ENCODE results near the gene ADGRG3.

The ADGRG3 gene

DNA sequence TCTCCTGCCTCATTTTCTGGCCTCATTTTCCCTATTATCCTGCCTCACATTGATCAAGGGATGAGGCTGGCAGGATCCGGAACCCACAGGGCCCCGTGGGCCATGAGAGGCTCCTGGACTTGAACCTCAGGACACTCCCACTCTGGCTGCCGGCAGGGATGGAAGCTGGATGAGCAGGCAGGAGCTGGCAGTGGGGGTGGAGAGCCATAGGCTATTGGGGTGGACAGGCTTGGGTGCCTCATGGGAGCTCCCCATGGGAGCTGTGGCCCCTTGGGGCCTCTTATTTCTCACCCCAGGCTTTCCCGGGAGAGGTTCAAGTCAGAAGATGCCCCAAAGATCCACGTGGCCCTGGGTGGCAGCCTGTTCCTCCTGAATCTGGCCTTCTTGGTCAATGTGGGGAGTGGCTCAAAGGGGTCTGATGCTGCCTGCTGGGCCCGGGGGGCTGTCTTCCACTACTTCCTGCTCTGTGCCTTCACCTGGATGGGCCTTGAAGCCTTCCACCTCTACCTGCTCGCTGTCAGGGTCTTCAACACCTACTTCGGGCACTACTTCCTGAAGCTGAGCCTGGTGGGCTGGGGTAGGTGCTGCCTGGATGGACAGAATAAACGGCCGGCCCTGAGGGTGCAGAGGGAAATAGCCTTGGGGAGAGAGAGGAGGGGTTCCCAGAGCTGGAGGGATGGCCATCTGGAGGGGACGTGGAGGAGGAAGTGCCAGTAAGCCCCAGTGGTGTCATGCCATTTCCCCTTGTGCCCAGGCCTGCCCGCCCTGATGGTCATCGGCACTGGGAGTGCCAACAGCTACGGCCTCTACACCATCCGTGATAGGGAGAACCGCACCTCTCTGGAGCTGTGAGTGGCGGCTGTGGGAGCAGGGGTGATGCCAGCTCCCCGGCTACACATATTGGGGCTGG lies 15.8 kb downstream of the ADGRG3 start:
- ATAC-seq = no peak
- no peak for TF ChIP-seq ISL1 (CRISPR knock-in tag; IDR thresholded peaks at IDR 0.05)
- TF ChIP-seq RARB (CRISPR knock-in tag; IDR thresholded peaks at IDR 0.05) = no peak
- TF ChIP-seq, protein P1, sequence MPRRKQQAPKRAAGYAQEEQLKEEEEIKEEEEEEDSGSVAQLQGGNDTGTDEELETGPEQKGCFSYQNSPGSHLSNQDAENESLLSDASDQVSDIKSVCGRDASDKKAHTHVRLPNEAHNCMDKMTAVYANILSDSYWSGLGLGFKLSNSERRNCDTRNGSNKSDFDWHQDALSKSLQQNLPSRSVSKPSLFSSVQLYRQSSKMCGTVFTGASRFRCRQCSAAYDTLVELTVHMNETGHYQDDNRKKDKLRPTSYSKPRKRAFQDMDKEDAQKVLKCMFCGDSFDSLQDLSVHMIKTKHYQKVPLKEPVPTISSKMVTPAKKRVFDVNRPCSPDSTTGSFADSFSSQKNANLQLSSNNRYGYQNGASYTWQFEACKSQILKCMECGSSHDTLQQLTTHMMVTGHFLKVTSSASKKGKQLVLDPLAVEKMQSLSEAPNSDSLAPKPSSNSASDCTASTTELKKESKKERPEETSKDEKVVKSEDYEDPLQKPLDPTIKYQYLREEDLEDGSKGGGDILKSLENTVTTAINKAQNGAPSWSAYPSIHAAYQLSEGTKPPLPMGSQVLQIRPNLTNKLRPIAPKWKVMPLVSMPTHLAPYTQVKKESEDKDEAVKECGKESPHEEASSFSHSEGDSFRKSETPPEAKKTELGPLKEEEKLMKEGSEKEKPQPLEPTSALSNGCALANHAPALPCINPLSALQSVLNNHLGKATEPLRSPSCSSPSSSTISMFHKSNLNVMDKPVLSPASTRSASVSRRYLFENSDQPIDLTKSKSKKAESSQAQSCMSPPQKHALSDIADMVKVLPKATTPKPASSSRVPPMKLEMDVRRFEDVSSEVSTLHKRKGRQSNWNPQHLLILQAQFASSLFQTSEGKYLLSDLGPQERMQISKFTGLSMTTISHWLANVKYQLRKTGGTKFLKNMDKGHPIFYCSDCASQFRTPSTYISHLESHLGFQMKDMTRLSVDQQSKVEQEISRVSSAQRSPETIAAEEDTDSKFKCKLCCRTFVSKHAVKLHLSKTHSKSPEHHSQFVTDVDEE (CRISPR knock-in tag; IDR thresholded peaks at IDR 0.05) = no peak
- no peak for TF ChIP-seq ZFP3 (CRISPR knock-in tag; IDR thresholded peaks at IDR 0.05)
- TF ChIP-seq TCF4 (CRISPR knock-in tag; IDR thresholded peaks at IDR 0.05; ENCODE audit: borderline replicate concordance) = no peak
- TF ChIP-seq ARNTL (CRISPR knock-in tag; IDR thresholded peaks at IDR 0.05; ENCODE audit: borderline replicate concordance, low read depth) = no peak
- no peak for TF ChIP-seq ZFP30 (CRISPR knock-in tag; IDR thresholded peaks at IDR 0.05)
- TF ChIP-seq ZNF70 (CRISPR knock-in tag; IDR thresholded peaks at IDR 0.05) = no peak
- TF ChIP-seq, protein P2, sequence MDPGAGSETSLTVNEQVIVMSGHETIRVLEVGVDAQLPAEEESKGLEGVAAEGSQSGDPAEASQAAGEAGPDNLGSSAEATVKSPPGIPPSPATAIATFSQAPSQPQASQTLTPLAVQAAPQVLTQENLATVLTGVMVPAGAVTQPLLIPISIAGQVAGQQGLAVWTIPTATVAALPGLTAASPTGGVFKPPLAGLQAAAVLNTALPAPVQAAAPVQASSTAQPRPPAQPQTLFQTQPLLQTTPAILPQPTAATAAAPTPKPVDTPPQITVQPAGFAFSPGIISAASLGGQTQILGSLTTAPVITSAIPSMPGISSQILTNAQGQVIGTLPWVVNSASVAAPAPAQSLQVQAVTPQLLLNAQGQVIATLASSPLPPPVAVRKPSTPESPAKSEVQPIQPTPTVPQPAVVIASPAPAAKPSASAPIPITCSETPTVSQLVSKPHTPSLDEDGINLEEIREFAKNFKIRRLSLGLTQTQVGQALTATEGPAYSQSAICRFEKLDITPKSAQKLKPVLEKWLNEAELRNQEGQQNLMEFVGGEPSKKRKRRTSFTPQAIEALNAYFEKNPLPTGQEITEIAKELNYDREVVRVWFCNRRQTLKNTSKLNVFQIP (CRISPR knock-in tag; IDR thresholded peaks at IDR 0.05; ENCODE audit: borderline replicate concordance, low read depth) = no peak
- no peak for TF ChIP-seq BACH2 (CRISPR knock-in tag; IDR thresholded peaks at IDR 0.05; ENCODE audit: borderline replicate concordance)
- TF ChIP-seq ZC3H10 (CRISPR knock-in tag; IDR thresholded peaks at IDR 0.05) = no peak
- no peak for TF ChIP-seq OSR1 (CRISPR knock-in tag; IDR thresholded peaks at IDR 0.05)
- TF ChIP-seq ZNF565 (CRISPR knock-in tag; conservative IDR thresholded peaks at IDR 0.05; ENCODE audit: low read depth) = no peak
- no peak for TF ChIP-seq TOX (CRISPR knock-in tag; IDR thresholded peaks at IDR 0.05; ENCODE audit: borderline replicate concordance)
- TF ChIP-seq PPARA (CRISPR knock-in tag; IDR thresholded peaks at IDR 0.05; ENCODE audit: borderline replicate concordance) = no peak
- TF ChIP-seq, protein P3, sequence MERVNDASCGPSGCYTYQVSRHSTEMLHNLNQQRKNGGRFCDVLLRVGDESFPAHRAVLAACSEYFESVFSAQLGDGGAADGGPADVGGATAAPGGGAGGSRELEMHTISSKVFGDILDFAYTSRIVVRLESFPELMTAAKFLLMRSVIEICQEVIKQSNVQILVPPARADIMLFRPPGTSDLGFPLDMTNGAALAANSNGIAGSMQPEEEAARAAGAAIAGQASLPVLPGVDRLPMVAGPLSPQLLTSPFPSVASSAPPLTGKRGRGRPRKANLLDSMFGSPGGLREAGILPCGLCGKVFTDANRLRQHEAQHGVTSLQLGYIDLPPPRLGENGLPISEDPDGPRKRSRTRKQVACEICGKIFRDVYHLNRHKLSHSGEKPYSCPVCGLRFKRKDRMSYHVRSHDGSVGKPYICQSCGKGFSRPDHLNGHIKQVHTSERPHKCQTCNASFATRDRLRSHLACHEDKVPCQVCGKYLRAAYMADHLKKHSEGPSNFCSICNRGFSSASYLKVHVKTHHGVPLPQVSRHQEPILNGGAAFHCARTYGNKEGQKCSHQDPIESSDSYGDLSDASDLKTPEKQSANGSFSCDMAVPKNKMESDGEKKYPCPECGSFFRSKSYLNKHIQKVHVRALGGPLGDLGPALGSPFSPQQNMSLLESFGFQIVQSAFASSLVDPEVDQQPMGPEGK (CRISPR knock-in tag; IDR thresholded peaks at IDR 0.05; ENCODE audit: borderline replicate concordance) = no peak
- TF ChIP-seq GLIS3 (CRISPR knock-in tag; IDR thresholded peaks at IDR 0.05) = no peak
- TF ChIP-seq CSDC2 (CRISPR knock-in tag; IDR thresholded peaks at IDR 0.05) = no peak
- no peak for TF ChIP-seq ZNF8 (CRISPR knock-in tag; IDR thresholded peaks at IDR 0.05)
- TF ChIP-seq, protein P4, sequence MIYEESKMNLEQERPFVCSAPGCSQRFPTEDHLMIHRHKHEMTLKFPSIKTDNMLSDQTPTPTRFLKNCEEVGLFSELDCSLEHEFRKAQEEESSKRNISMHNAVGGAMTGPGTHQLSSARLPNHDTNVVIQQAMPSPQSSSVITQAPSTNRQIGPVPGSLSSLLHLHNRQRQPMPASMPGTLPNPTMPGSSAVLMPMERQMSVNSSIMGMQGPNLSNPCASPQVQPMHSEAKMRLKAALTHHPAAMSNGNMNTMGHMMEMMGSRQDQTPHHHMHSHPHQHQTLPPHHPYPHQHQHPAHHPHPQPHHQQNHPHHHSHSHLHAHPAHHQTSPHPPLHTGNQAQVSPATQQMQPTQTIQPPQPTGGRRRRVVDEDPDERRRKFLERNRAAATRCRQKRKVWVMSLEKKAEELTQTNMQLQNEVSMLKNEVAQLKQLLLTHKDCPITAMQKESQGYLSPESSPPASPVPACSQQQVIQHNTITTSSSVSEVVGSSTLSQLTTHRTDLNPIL (CRISPR knock-in tag; IDR thresholded peaks at IDR 0.05; ENCODE audit: low read depth) = no peak

DNA sequence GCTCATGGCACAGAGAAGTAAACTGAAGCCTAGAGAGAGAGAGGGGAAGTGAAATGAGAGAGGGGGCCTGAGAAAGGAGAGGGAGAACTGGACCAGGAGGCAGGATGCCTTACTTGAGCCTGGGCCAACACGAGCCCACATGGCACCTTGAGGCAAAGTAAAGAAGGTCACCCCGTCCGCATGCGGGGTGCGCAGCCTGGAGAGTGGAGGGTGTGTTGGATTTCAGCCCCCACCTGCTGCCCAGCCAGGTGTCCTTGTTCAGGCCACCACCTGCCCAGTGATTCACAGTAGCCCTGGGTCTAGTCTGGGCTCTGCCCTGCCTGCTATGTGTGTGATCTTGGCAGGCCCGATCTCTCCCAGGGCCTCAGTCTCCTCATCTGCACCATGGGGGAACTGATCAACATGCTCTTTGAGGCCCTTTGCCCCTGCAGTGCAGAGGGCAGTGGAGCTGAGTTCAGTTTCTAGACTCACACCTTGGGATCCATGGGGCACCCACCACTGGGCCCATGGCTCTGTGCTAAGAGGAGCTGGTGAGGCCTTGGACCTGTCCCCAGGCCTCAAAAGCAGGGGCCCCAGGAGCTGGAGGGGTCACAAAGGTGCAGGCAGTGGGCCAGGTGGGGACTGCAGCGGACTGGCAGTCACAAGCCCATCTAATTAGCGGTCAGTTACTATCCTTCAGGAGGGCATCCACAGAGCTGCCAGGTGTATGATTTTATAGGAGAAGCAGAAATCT lies 16.7 kb downstream of the ADGRG3 start:
- ATAC-seq = no peak
- TF ChIP-seq ZFP30 (CRISPR knock-in tag; IDR thresholded peaks at IDR 0.05) = no peak
- no peak for TF ChIP-seq PPARA (CRISPR knock-in tag; IDR thresholded peaks at IDR 0.05; ENCODE audit: borderline replicate concordance)
- no peak for TF ChIP-seq ZNF565 (CRISPR knock-in tag; conservative IDR thresholded peaks at IDR 0.05; ENCODE audit: low read depth)
- no peak for TF ChIP-seq GLIS3 (CRISPR knock-in tag; IDR thresholded peaks at IDR 0.05)
- TF ChIP-seq ISL1 (CRISPR knock-in tag; IDR thresholded peaks at IDR 0.05) = no peak
- no peak for TF ChIP-seq TOX (CRISPR knock-in tag; IDR thresholded peaks at IDR 0.05; ENCODE audit: borderline replicate concordance)
- TF ChIP-seq, protein P5, sequence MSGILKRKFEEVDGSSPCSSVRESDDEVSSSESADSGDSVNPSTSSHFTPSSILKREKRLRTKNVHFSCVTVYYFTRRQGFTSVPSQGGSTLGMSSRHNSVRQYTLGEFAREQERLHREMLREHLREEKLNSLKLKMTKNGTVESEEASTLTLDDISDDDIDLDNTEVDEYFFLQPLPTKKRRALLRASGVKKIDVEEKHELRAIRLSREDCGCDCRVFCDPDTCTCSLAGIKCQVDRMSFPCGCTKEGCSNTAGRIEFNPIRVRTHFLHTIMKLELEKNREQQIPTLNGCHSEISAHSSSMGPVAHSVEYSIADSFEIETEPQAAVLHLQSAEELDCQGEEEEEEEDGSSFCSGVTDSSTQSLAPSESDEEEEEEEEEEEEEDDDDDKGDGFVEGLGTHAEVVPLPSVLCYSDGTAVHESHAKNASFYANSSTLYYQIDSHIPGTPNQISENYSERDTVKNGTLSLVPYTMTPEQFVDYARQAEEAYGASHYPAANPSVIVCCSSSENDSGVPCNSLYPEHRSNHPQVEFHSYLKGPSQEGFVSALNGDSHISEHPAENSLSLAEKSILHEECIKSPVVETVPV (CRISPR knock-in tag; IDR thresholded peaks at IDR 0.05) = no peak
